Astrocyte (in vitro differentiated cells and primary cell): ENCODE data around the gene MIPOL1. TPM values are rescaled to one million over a fixed set of nuclear protein-coding genes. Genes with fewer than 3 reads are reported as not detected.

Source experiments
- DNase-seq: peaks from one replicate; pipeline ENCODE4 v3.0.0-alpha.2; 2010; ENCODE audit warnings: low read depth
- FAIRE-seq: peaks from 2 replicates; lab custom pipeline; 2011; peaks lifted over from hg19 to GRCh38; lab: Jason Lieb, UNC
- H2AFZ ChIP-seq: 2 replicates; pipeline ENCODE4 v1.6.0; 2012; ENCODE audit warnings: low read depth, low read length, inconsistent platforms
- H3K27ac ChIP-seq: 2 replicates; pipeline ENCODE4 v1.5.1; 2011; ENCODE audit warnings: low read depth, low read length, inconsistent platforms
- H3K27me3 ChIP-seq: 2 replicates; pipeline ENCODE4 v1.6.0; 2011; ENCODE audit warnings: low read length, inconsistent platforms; ENCODE audit not compliant: insufficient read depth
- H3K36me3 ChIP-seq: 2 replicates; pipeline ENCODE4 v1.5.1; 2011; ENCODE audit warnings: low read length, inconsistent platforms; ENCODE audit not compliant: insufficient read depth
- H3K4me1 ChIP-seq: 2 replicates; pipeline ENCODE4 v1.5.1; 2011; ENCODE audit warnings: low read length, inconsistent platforms; ENCODE audit not compliant: insufficient read depth
- H3K4me2 ChIP-seq: 2 replicates; pipeline ENCODE4 v1.6.0; 2012; ENCODE audit warnings: low read length, inconsistent platforms
- H3K4me3 ChIP-seq: 2 replicates; pipeline ENCODE4 v1.5.1; 2011; ENCODE audit warnings: low read depth, mild to moderate bottlenecking, low read length, inconsistent platforms; ENCODE audit not compliant: insufficient read depth
- H3K79me2 ChIP-seq: 2 replicates; pipeline ENCODE4 v1.6.0; 2012; ENCODE audit warnings: mild to moderate bottlenecking, low read length, inconsistent platforms; ENCODE audit not compliant: insufficient read depth
- H3K9ac ChIP-seq: 2 replicates; pipeline ENCODE4 v1.6.0; 2012; ENCODE audit warnings: mild to moderate bottlenecking, low read length, inconsistent platforms
- H3K9me3 ChIP-seq: 2 replicates; pipeline ENCODE4 v1.5.1; 2012; ENCODE audit warnings: low read depth, mild to moderate bottlenecking, low read length, inconsistent platforms; ENCODE audit not compliant: insufficient read depth
- H4K20me1 ChIP-seq: 2 replicates; pipeline ENCODE4 v1.6.0; 2012; ENCODE audit warnings: low read length, inconsistent platforms; ENCODE audit not compliant: insufficient read depth
- H3K27ac Mint-ChIP-seq: one replicate; pipeline ENCODE4 v1.8.0; 2021; ENCODE audit warnings: mild to moderate bottlenecking, mixed read lengths; ENCODE audit not compliant: unreplicated experiment
- H3K27me3 Mint-ChIP-seq: one replicate; pipeline ENCODE4 v1.8.0; 2021; ENCODE audit warnings: low read depth, mixed read lengths; ENCODE audit not compliant: unreplicated experiment
- H3K36me3 Mint-ChIP-seq: one replicate; pipeline ENCODE4 v1.8.0; 2021; ENCODE audit warnings: low read depth, mixed read lengths; ENCODE audit not compliant: unreplicated experiment
- H3K4me1 Mint-ChIP-seq: one replicate; pipeline ENCODE4 v1.8.0; 2021; ENCODE audit warnings: low read depth, mixed read lengths; ENCODE audit not compliant: unreplicated experiment
- H3K4me3 Mint-ChIP-seq: one replicate; pipeline ENCODE4 v1.8.0; 2021; ENCODE audit warnings: mild to moderate bottlenecking, moderate library complexity, mixed read lengths; ENCODE audit not compliant: unreplicated experiment
- H3K9me3 Mint-ChIP-seq: one replicate; pipeline ENCODE4 v1.8.0; 2021; ENCODE audit warnings: mild to moderate bottlenecking, mixed read lengths; ENCODE audit not compliant: unreplicated experiment
- EZH2 ChIP-seq: IDR thresholded peaks from 2 replicates; pipeline ENCODE4 v1.6.1; 2012; ENCODE audit warnings: mild to moderate bottlenecking, low read length, inconsistent platforms; ENCODE audit not compliant: insufficient read depth
- total RNA-seq: library from RNA; stranded (reverse); gene quantifications from 2 replicates; pipeline ENCODE4 v1.2.1, GENCODE V29; 2021
- TF ChIP-seq, protein P1 (sequence below): IDR thresholded peaks from 2 replicates; pipeline ENCODE4 v1.5.1; 2011; ENCODE audit warnings: low read depth, mild to moderate bottlenecking, inconsistent platforms, low read length, moderate library complexity; ENCODE audit not compliant: insufficient read depth

Gene MIPOL1
- total RNA-seq, 1 donor from 2014 or later, result 15.7 TPM

DNA sequence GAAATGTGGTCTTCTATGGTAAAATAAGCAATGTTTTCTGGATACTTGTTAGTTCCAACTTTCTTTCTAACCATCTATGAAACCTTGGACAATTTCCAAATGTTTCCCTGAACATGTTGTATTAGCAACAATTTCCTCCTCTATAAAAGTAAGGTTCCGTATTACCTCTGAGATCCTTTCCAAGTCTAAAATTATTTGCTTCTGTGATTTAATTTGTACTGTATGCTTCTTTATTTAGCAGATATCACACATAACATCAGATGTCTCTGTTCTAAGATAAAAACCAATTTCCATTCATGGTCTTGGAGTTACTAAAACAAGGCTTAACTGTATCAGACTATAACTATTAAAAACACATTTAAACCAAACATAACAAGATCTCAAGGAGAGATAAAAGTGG, 220.1 kb downstream of the MIPOL1 start:
- no peak for DNase-seq
- Histone ChIP-seq H3K9me3 (no peaks in the 10 kb centered on the region), H3K4me1 (no peaks in the 10 kb centered on the region), H2AFZ (no peak overlapping the region), H3K79me2 (no peaks in the 10 kb centered on the region), H3K9ac (no peak overlapping the region), H3K27ac (no peak overlapping the region), H3K4me2 (no peak overlapping the region), H3K36me3 (no peaks in the 10 kb centered on the region), H3K4me3 (no peak overlapping the region), H3K27me3 (no peaks in the 10 kb centered on the region), H4K20me1 (no peaks in the 10 kb centered on the region)
- Mint-ChIP-seq H3K9me3 (no peaks in the 10 kb centered on the region), H3K4me3 (no peak overlapping the region), H3K4me1 (no peaks in the 10 kb centered on the region), H3K36me3 (no peaks in the 10 kb centered on the region), H3K27me3 (no peaks in the 10 kb centered on the region), H3K27ac (no peak overlapping the region)
- TF ChIP-seq, protein P1, sequence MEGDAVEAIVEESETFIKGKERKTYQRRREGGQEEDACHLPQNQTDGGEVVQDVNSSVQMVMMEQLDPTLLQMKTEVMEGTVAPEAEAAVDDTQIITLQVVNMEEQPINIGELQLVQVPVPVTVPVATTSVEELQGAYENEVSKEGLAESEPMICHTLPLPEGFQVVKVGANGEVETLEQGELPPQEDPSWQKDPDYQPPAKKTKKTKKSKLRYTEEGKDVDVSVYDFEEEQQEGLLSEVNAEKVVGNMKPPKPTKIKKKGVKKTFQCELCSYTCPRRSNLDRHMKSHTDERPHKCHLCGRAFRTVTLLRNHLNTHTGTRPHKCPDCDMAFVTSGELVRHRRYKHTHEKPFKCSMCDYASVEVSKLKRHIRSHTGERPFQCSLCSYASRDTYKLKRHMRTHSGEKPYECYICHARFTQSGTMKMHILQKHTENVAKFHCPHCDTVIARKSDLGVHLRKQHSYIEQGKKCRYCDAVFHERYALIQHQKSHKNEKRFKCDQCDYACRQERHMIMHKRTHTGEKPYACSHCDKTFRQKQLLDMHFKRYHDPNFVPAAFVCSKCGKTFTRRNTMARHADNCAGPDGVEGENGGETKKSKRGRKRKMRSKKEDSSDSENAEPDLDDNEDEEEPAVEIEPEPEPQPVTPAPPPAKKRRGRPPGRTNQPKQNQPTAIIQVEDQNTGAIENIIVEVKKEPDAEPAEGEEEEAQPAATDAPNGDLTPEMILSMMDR, result no peak
- no peak for TF ChIP-seq EZH2
- FAIRE-seq, result peak; percentile 29

DNA sequence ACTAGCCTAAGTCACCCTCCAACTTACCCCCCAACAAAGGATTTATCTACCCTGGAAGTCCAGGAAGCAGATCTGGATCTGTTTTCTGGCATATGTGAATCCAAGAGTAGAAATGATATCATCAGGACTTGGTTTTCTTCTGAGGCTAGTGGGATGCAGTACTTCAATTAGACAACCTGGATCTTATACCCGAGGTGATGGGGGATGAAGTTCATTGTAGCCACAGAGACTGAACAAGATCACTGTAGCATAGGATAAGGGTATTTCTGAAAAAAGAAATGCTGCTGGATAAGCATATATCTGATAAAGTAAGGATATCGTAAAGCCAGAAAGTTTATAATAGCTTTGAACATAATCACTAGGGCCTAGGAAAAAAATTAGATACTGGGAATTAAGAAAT, 222.9 kb downstream of the MIPOL1 start:
- FAIRE-seq (no peak), DNase-seq (no peak)
- no peaks in the 10 kb centered on the region for H3K27me3 Mint-ChIP-seq
- Histone ChIP-seq H3K4me3 (no peak overlapping the region), H3K79me2 (no peaks in the 10 kb centered on the region), H3K9me3 (no peaks in the 10 kb centered on the region), H2AFZ (no peak overlapping the region), H3K36me3 (no peaks in the 10 kb centered on the region), H3K4me1 (no peaks in the 10 kb centered on the region), H4K20me1 (no peaks in the 10 kb centered on the region), H3K9ac (no peak overlapping the region), H3K27me3 (no peaks in the 10 kb centered on the region), H3K27ac (no peak overlapping the region), H3K4me2 (no peak overlapping the region)
- H3K9me3 Mint-ChIP-seq, result no peaks in the 10 kb centered on the region
- no peak for TF ChIP-seq EZH2
- TF ChIP-seq, protein P1, result no peak
- H3K36me3 Mint-ChIP-seq, result no peaks in the 10 kb centered on the region
- no peaks in the 10 kb centered on the region for H3K4me1 Mint-ChIP-seq
- no peak overlapping the region for H3K27ac Mint-ChIP-seq
- no peak overlapping the region for H3K4me3 Mint-ChIP-seq

GRCh38 chr14:37422319-37422718, 224.6 kb downstream of the MIPOL1 start:
- no peaks in the 10 kb centered on the region for H3K36me3 Mint-ChIP-seq

More at GRCh38 chr14:37422319-37422718, 224.6 kb downstream of the MIPOL1 start:
- no peak for DNase-seq
- Histone ChIP-seq H3K9me3 (no peaks in the 10 kb centered on the region), H3K4me2 (no peak overlapping the region), H3K4me3 (no peak overlapping the region), H3K4me1 (no peaks in the 10 kb centered on the region), H3K36me3 (no peaks in the 10 kb centered on the region), H4K20me1 (no peaks in the 10 kb centered on the region), H3K27ac (no peak overlapping the region), H3K9ac (no peak overlapping the region), H3K27me3 (no peaks in the 10 kb centered on the region), H3K79me2 (no peaks in the 10 kb centered on the region), H2AFZ (no peak overlapping the region)
- Mint-ChIP-seq H3K27ac (no peak overlapping the region), H3K4me1 (no peaks in the 10 kb centered on the region), H3K4me3 (no peak overlapping the region), H3K9me3 (no peaks in the 10 kb centered on the region), H3K27me3 (no peaks in the 10 kb centered on the region)
- FAIRE-seq, result no peak
- TF ChIP-seq, protein P1, result no peak
- no peak for TF ChIP-seq EZH2
